Fibroblast of lung (primary cell): ENCODE results near the gene KIF6.

Experiments
- EZH2 ChIP-seq: IDR thresholded peaks from 2 replicates; pipeline ENCODE4 v1.5.1; 2012; ENCODE audit warnings: low read length, control low read depth, mild to moderate bottlenecking; ENCODE audit errors: missing control alignments
- TF ChIP-seq, protein P1 (sequence below), 2 donors: IDR thresholded peaks in 1 of 2; conservative IDR thresholded peaks in 1 of 2; 1 replicate in 1 of 2; 2 replicates in 1 of 2; pipeline ENCODE4 v1.5.1; 2011 to 2012; ENCODE audit warnings: low read length in 2 of 2, control low read depth in 1 of 2, inconsistent platforms in 1 of 2, low read depth in 1 of 2, mild to moderate bottlenecking in 1 of 2

DNA sequence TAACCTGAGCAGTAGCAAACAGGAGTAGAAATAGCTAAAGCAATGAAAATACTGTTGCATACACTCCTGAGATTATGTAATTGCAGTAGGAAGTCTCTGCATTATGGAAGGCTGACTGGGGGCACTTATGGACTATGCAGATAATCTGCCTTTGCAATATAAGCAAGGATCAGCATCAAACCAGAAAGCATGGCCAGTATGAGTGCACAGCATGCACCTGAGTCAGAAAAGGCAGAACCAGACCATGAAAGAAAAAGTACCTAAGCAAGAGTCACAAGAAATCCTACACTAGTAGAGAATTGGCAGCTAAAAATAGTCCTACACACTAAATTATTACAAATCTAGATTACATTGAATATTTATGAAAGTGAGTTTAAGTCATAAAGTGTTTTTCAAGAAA, 164.3 kb downstream of the KIF6 start:
- TF ChIP-seq, protein P1, sequence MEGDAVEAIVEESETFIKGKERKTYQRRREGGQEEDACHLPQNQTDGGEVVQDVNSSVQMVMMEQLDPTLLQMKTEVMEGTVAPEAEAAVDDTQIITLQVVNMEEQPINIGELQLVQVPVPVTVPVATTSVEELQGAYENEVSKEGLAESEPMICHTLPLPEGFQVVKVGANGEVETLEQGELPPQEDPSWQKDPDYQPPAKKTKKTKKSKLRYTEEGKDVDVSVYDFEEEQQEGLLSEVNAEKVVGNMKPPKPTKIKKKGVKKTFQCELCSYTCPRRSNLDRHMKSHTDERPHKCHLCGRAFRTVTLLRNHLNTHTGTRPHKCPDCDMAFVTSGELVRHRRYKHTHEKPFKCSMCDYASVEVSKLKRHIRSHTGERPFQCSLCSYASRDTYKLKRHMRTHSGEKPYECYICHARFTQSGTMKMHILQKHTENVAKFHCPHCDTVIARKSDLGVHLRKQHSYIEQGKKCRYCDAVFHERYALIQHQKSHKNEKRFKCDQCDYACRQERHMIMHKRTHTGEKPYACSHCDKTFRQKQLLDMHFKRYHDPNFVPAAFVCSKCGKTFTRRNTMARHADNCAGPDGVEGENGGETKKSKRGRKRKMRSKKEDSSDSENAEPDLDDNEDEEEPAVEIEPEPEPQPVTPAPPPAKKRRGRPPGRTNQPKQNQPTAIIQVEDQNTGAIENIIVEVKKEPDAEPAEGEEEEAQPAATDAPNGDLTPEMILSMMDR (conservative IDR thresholded peaks at IDR 0.05 in 1 of 2, IDR thresholded peaks at IDR 0.05 in 1 of 2; ENCODE audit: low read depth in 1 of 2, low read length in 2 of 2), result no peak
- TF ChIP-seq EZH2, result no peak
